Measurements from ENCODE around the gene PGC.

GRCh38 chr6:41781366-41781730 is 34.2 kb upstream of the PGC start:
- TF ChIP-seq CTCF (IDR thresholded peaks at IDR 0.05): no peak
- no peak for TF ChIP-seq POLR2A (IDR thresholded peaks at IDR 0.05)

Data from Peyer's patch (tissue), 4 donors.